Progenitor cell of endocrine pancreas (in vitro differentiated cells): ENCODE results near the gene CD96. TPM values are rescaled to one million over a fixed set of nuclear protein-coding genes. Genes with fewer than 3 reads are reported as not detected.

ENCODE experiments used
- DNase-seq: peaks from one replicate; pipeline ENCODE4 v3.0.0; 2021; ENCODE audit warnings: low spot score; ENCODE audit not compliant: unreplicated experiment
- H3K27ac Mint-ChIP-seq: 2 replicates; pipeline ENCODE4 v1.8.0; 2021; ENCODE audit warnings: mild to moderate bottlenecking, moderate library complexity, mixed read lengths
- H3K27me3 Mint-ChIP-seq: 2 replicates; pipeline ENCODE4 v1.8.0; 2021; ENCODE audit warnings: mixed read lengths
- H3K36me3 Mint-ChIP-seq: 2 replicates; pipeline ENCODE4 v1.8.0; 2022; ENCODE audit warnings: mixed read lengths; ENCODE audit not compliant: insufficient read depth
- H3K4me1 Mint-ChIP-seq: 2 replicates; pipeline ENCODE4 v1.8.0; 2021; ENCODE audit warnings: low read depth, mixed read lengths
- H3K4me3 Mint-ChIP-seq: 2 replicates; pipeline ENCODE4 v1.8.0; 2021; ENCODE audit warnings: low read depth, mild to moderate bottlenecking, moderate library complexity, mixed read lengths
- H3K9me3 Mint-ChIP-seq: 2 replicates; pipeline ENCODE4 v1.8.0; 2021; ENCODE audit warnings: low read depth, mixed read lengths
- CTCF ChIP-seq: fragments of 200-600 bp; sonication (generic); IDR thresholded peaks from one replicate; pipeline ENCODE4 v1.5.0; 2021; ENCODE audit warnings: antibody characterized with exemption, mild to moderate bottlenecking; ENCODE audit not compliant: unreplicated experiment
- total RNA-seq: library from RNA; stranded (reverse); gene quantifications from 2 replicates; pipeline ENCODE4 v1.2.1, GENCODE V29; 2021

CD96 gene
- total RNA-seq, 1 donor from 2014 or later: not detected

- Mint-ChIP-seq H3K27ac (no peak overlapping the region), H3K4me3 (no peak overlapping the region), H3K36me3 (no peaks in the 10 kb centered on the region), H3K9me3 (no peaks in the 10 kb centered on the region), H3K4me1 (peaks cover 16% of the 10 kb centered on the region), H3K27me3 (peaks cover 2% of the 10 kb centered on the region)
- peak; percentile 62 for TF ChIP-seq CTCF
- DNase-seq: no peak
These were observed 149.4 kb downstream of the CD96 start for GRCh38 chr3:111691293-111691909.

- H3K4me1 Mint-ChIP-seq: peaks cover 16% of the 10 kb centered on the region
- no peak for DNase-seq
- H3K9me3 Mint-ChIP-seq: no peaks in the 10 kb centered on the region
- no peak overlapping the region for H3K27ac Mint-ChIP-seq
- peaks cover 2% of the 10 kb centered on the region for H3K27me3 Mint-ChIP-seq
- no peaks in the 10 kb centered on the region for H3K36me3 Mint-ChIP-seq
- TF ChIP-seq CTCF: no peak
- no peak overlapping the region for H3K4me3 Mint-ChIP-seq
These were observed 150.9 kb downstream of the CD96 start for GRCh38 chr3:111692593-111693552.

GRCh38 chr3:111694471-111694870 is 152.5 kb downstream of the CD96 start:
- no peak for DNase-seq
- TF ChIP-seq CTCF: no peak
- Mint-ChIP-seq H3K4me1 (peaks cover 18% of the 10 kb centered on the region), H3K27ac (no peak overlapping the region), H3K36me3 (no peaks in the 10 kb centered on the region), H3K9me3 (no peaks in the 10 kb centered on the region), H3K27me3 (peaks cover 2% of the 10 kb centered on the region), H3K4me3 (no peak overlapping the region)

- Mint-ChIP-seq H3K27me3 (peaks cover 5% of the 10 kb centered on the region), H3K27ac (no peak overlapping the region), H3K4me1 (peaks cover 22% of the 10 kb centered on the region), H3K9me3 (no peaks in the 10 kb centered on the region), H3K4me3 (no peak overlapping the region), H3K36me3 (no peaks in the 10 kb centered on the region)
- no peak for DNase-seq
- no peak for TF ChIP-seq CTCF
These were observed 153.7 kb downstream of the CD96 start for GRCh38 chr3:111695636-111696117.

- H3K4me1 Mint-ChIP-seq: peaks cover 11% of the 10 kb centered on the region
- no peaks in the 10 kb centered on the region for H3K9me3 Mint-ChIP-seq
- DNase-seq: no peak
- no peak for TF ChIP-seq CTCF
- H3K27me3 Mint-ChIP-seq: peaks cover 2% of the 10 kb centered on the region
- H3K36me3 Mint-ChIP-seq: no peaks in the 10 kb centered on the region
- H3K27ac Mint-ChIP-seq: no peak overlapping the region
- no peak overlapping the region for H3K4me3 Mint-ChIP-seq
These were observed 158.1 kb downstream of the CD96 start for GRCh38 chr3:111700054-111700453.
